Muscle of leg (tissue), 3 donors: Measurements from ENCODE around the gene LOC101059915.
A peak's percentile ranks its signal among the peaks of the same experiment; 100 is the strongest.

Experiments used
- DNase-seq: peaks from one replicate; pipeline ENCODE4 v3.0.0; 2013
- H3K27ac ChIP-seq: one replicate; pipeline ENCODE4 v1.5.1; 2013; ENCODE audit warnings: mild to moderate bottlenecking, low read length, control low read depth
- H3K27me3 ChIP-seq: one replicate; pipeline ENCODE4 v1.6.1; 2013; ENCODE audit warnings: low read length; ENCODE audit not compliant: control insufficient read depth, insufficient read depth
- H3K36me3 ChIP-seq: one replicate; pipeline ENCODE4 v1.6.1; 2013; ENCODE audit warnings: low read length; ENCODE audit not compliant: control insufficient read depth, insufficient read depth
- H3K4me1 ChIP-seq: one replicate; pipeline ENCODE4 v1.6.1; 2013; ENCODE audit warnings: low read length; ENCODE audit not compliant: control insufficient read depth, insufficient read depth
- H3K4me3 ChIP-seq: one replicate; pipeline ENCODE4 v1.5.1; 2013; ENCODE audit warnings: low read length, control low read depth
- H3K9me3 ChIP-seq: replicated peaks from 2 replicates; pipeline ENCODE4 v1.6.1; 2013; ENCODE audit warnings: low read depth, low read length; ENCODE audit not compliant: control insufficient read depth
- WGBS: methylation state at CpG from one replicate; pipeline ENCODE4 v1.1.5; 2013; ENCODE audit warnings: missing lambda C conversion rate; ENCODE audit not compliant: insufficient coverage; 5-methylcytosine and 5-hydroxymethylcytosine counted together

Gene LOC101059915

DNA sequence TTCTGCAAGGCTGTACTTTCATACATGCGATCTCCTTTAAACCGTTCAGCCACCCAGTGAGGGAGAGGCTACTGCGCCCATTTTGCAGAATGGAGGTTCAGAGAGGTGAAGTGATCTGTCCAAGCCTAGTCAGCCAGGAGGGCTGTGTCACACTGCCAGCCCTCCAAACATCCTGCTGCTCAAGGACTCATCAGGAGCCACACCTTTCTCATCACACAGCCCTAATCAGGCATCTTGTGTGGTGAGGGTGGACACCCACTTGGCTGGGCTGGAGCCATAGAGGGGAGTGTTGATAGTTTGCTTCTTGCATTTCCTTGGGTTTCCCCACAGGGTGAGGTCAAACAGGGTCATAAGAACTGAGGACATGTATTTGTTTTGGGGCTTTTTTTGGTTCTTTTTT lies 43.6 kb upstream of the LOC101059915 start:
- no CpG with 5 or more reads among the region's 3 CpGs for WGBS
- Histone ChIP-seq H3K4me1 (peaks cover 25% of the 10 kb centered on the region), H3K27me3 (peaks cover 14% of the 10 kb centered on the region), H3K4me3 (no peak overlapping the region), H3K36me3 (no peaks in the 10 kb centered on the region), H3K9me3 (no peaks in the 10 kb centered on the region), H3K27ac (no peak overlapping the region)
- no peak for DNase-seq

GRCh38 chrX:71625471-71625870 lies 41.9 kb upstream of the LOC101059915 start:
- Histone ChIP-seq H3K27me3 (peaks cover 12% of the 10 kb centered on the region), H3K9me3 (no peaks in the 10 kb centered on the region), H3K4me3 (no peak overlapping the region), H3K27ac (no peak overlapping the region), H3K4me1 (peaks cover 25% of the 10 kb centered on the region), H3K36me3 (no peaks in the 10 kb centered on the region)
- DNase-seq, result no peak
- 72% methylated on average over 2 of the region's 5 CpGs for WGBS

DNA sequence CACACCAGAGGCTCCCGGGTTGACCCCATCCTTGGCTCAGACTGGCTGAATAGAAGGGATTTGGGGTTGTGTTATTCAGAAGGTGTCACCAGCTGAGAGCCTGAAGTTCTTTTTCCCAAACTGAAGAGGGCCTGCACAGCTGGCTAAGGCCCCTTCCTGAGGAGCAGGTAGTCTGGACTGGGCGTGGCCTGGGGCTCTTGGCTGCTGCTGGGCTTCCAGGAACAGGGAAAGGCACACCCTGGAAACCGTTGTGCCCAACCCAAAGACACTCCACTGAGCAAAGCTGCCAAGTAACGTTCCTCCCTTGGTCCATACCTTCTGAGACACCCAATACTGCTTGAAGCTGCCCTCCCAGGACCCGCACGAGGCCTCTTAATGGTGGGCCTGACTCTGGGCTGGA lies 40.8 kb upstream of the LOC101059915 start:
- Histone ChIP-seq H3K9me3 (no peaks in the 10 kb centered on the region), H3K4me1 (peaks cover 23% of the 10 kb centered on the region), H3K27ac (no peak overlapping the region), H3K36me3 (no peaks in the 10 kb centered on the region), H3K27me3 (peaks cover 11% of the 10 kb centered on the region), H3K4me3 (no peak overlapping the region)
- DNase-seq, result no peak
- 80% methylated on average over 5 of the region's 6 CpGs for WGBS

GRCh38 chrX:71627588-71628404 lies 39.5 kb upstream of the LOC101059915 start:
- Histone ChIP-seq H3K36me3 (no peaks in the 10 kb centered on the region), H3K9me3 (no peaks in the 10 kb centered on the region), H3K27ac (no peak overlapping the region), H3K4me3 (no peak overlapping the region), H3K4me1 (peaks cover 11% of the 10 kb centered on the region), H3K27me3 (peaks cover 6% of the 10 kb centered on the region)
- DNase-seq, result no peak
- 79% methylated on average over 7 of the region's 14 CpGs for WGBS

DNA sequence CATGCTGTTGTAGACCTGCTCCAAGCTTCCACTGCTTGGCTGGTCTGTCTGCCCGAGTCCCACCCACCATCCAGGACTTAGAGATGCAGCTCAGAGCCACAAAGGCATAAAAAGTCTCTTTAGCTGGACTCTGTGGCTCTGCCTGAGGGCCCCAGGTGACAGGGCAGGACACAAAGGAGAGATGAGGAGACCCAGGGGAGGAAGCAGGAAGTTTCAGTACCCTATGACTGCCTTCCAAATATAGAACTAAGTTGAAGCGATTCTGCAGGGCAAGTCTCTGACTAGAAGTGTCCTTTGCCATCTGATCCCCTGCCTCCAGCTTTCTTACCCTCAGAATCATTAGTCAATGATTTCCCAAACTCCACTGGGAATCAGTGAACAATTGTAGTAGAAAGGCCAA lies 37.9 kb upstream of the LOC101059915 start:
- H3K4me1 ChIP-seq, result peaks cover 6% of the 10 kb centered on the region
- H3K9me3 ChIP-seq, result no peaks in the 10 kb centered on the region
- WGBS, result no CpG with 5 or more reads among the region's 2 CpGs
- H3K4me3 ChIP-seq, result no peak overlapping the region
- DNase-seq, result no peak
- peaks cover 6% of the 10 kb centered on the region for H3K27me3 ChIP-seq
- no peaks in the 10 kb centered on the region for H3K36me3 ChIP-seq
- no peak overlapping the region for H3K27ac ChIP-seq

GRCh38 chrX:71632923-71633657 lies 34.3 kb upstream of the LOC101059915 start:
- no peak overlapping the region for H3K27ac ChIP-seq
- no peak for DNase-seq
- WGBS, result 83% methylated on average over 9 of the region's 10 CpGs

GRCh38 chrX:71634366-71634765 lies 33.0 kb upstream of the LOC101059915 start:
- 40% methylated on average over 2 of the region's 6 CpGs for WGBS
- DNase-seq, result peak; percentile 69
- Histone ChIP-seq H3K4me3 (no peak overlapping the region), H3K36me3 (no peaks in the 10 kb centered on the region), H3K9me3 (no peaks in the 10 kb centered on the region), H3K27ac (peak overlapping the region; percentile 9), H3K27me3 (peaks cover 3% of the 10 kb centered on the region), H3K4me1 (peaks cover 14% of the 10 kb centered on the region)

More at GRCh38 chrX:71632923-71633657, 34.3 kb upstream of the LOC101059915 start:
- Histone ChIP-seq H3K36me3 (no peaks in the 10 kb centered on the region), H3K9me3 (no peaks in the 10 kb centered on the region), H3K27me3 (peaks cover 5% of the 10 kb centered on the region), H3K4me3 (no peak overlapping the region), H3K4me1 (peaks cover 14% of the 10 kb centered on the region)

DNA sequence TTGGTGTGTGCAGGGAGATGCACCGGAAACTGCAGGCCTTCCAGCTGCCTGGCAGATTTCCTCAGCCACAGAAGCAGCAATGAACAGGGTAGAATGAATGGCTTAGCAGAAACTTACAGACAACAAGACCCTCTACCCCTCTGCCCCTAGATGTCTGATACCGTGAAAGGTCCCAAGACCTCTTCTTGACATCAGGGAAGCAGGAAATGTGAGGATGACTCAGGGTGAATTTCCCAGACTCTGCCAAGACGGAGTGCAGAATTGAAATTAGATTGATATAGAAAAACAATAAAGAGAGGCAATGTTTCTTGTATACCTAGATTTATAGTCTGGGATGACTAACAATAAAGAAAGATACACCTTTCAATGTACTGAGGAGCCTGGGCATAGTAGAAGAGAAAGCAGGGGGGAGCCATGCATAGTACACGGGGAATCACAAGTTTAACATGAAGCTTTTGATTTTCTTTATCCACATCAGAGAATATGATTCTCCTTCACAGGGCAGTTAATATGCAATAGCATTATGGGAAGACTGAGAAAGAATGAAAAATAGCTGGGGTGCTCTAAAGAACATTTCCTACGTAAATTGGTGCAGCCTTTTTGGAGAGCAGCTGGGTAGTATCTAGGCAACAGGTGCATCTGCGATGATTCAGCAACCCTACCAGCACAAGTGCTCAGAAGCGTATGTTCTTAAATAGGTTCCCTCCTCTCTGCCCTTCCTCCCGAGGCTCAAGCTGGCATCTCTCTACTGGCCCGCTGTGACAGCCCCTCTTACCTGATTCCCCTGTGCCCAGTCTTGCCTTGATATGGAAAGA lies 30.7 kb upstream of the LOC101059915 start:
- Histone ChIP-seq H3K4me1 (peaks cover 14% of the 10 kb centered on the region), H3K9me3 (no peaks in the 10 kb centered on the region), H3K4me3 (no peak overlapping the region), H3K36me3 (no peaks in the 10 kb centered on the region), H3K27ac (peak overlapping the region; percentile 55), H3K27me3 (peaks cover 6% of the 10 kb centered on the region)
- DNase-seq, result no peak
- WGBS, result 66% methylated on average over 4 of the region's 9 CpGs

GRCh38 chrX:71637253-71637618 lies 30.1 kb upstream of the LOC101059915 start:
- H3K4me1 ChIP-seq, result peaks cover 14% of the 10 kb centered on the region

DNA sequence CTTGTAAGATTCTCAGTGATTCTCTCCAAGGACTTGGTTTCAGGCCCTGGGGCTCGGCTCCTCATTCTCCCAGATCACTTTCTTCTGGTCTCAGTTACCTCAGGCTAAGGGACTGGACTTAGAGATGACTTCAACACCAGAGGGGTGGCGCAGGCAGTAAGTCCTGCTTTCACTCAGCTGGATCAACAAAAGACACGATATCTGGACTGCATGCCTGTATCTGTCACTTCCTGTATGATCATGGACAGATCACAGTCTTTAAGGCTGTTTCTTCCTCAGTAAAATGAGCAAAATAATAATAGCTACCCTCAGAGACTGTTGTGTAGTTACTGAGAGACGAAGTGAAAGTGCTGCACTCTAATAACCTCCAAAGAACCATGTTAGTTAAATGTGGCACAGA lies 29.5 kb upstream of the LOC101059915 start:
- WGBS, result 61% methylated on average over 2 of the region's 4 CpGs
- H3K36me3 ChIP-seq, result no peaks in the 10 kb centered on the region
- H3K9me3 ChIP-seq, result no peaks in the 10 kb centered on the region
- H3K27ac ChIP-seq, result no peak overlapping the region
- no peak overlapping the region for H3K4me3 ChIP-seq
- H3K4me1 ChIP-seq, result peaks cover 14% of the 10 kb centered on the region
- H3K27me3 ChIP-seq, result peaks cover 6% of the 10 kb centered on the region
- no peak for DNase-seq

More at GRCh38 chrX:71637253-71637618, 30.1 kb upstream of the LOC101059915 start:
- Histone ChIP-seq H3K9me3 (no peaks in the 10 kb centered on the region), H3K36me3 (no peaks in the 10 kb centered on the region), H3K27me3 (peaks cover 6% of the 10 kb centered on the region), H3K4me3 (no peak overlapping the region), H3K27ac (peak overlapping the region; percentile 55)
- 93% methylated on average over 2 of the region's 3 CpGs for WGBS
- DNase-seq, result no peak
